Keratinocyte (primary cell): ENCODE data around the gene ZNF74. TPM values are rescaled to one million over a fixed set of nuclear protein-coding genes. Genes with fewer than 3 reads are reported as not detected.

Experiments used
- DNase-seq: peaks from one replicate; pipeline ENCODE4 v3.0.0-alpha.2; 2011; ENCODE audit warnings: low read depth, missing footprints, low spot score
- FAIRE-seq: peaks from 2 replicates; lab custom pipeline; 2011; peaks lifted over from hg19 to GRCh38; lab: Jason Lieb, UNC
- H2AFZ ChIP-seq: 2 replicates; pipeline ENCODE4 v1.6.0; 2012; ENCODE audit warnings: low read length, control low read depth, inconsistent platforms; ENCODE audit not compliant: control insufficient read depth
- H3K27ac ChIP-seq: 2 replicates; pipeline ENCODE4 v1.5.1; 2011; ENCODE audit warnings: low read length; ENCODE audit not compliant: control insufficient read depth, insufficient read depth
- H3K27me3 ChIP-seq: 3 replicates; pipeline ENCODE4 v1.6.0; 2011; ENCODE audit warnings: low read length; ENCODE audit not compliant: control insufficient read depth, insufficient read depth; ENCODE audit errors: extremely low read depth
- H3K36me3 ChIP-seq, 2 experiments: 2 replicates in 1 of 2; 3 replicates in 1 of 2; pipeline ENCODE4 v1.5.1; 2011; ENCODE audit warnings: low read length in 2 of 2, mild to moderate bottlenecking in 1 of 2; ENCODE audit not compliant: control insufficient read depth in 2 of 2, insufficient read depth in 2 of 2; ENCODE audit errors: extremely low read depth in 1 of 2
- H3K4me1 ChIP-seq: 3 replicates; pipeline ENCODE4 v1.5.1; 2011; ENCODE audit warnings: low read length; ENCODE audit not compliant: control insufficient read depth, insufficient read depth; ENCODE audit errors: extremely low read depth
- H3K4me2 ChIP-seq: 3 replicates; pipeline ENCODE4 v1.6.0; 2011; ENCODE audit warnings: low read depth, low read length; ENCODE audit not compliant: control insufficient read depth, insufficient read depth; ENCODE audit errors: extremely low read depth
- H3K4me3 ChIP-seq, 3 experiments: fragments of 200-600 bp in 1 of 3; sonication (generic) in 1 of 3; 2 replicates in 2 of 3; 3 replicates in 1 of 3; pipeline ENCODE4 v1.5.1; 2011 to 2016; ENCODE audit warnings: low read length in 3 of 3, mild to moderate bottlenecking in 3 of 3, control low read depth in 2 of 3, inconsistent platforms in 1 of 3, low read depth in 1 of 3, mixed read lengths in 1 of 3, mixed run types in 1 of 3, moderate library complexity in 1 of 3; ENCODE audit not compliant: control insufficient read depth in 2 of 3, insufficient read depth in 2 of 3; ENCODE audit errors: extremely low read depth in 1 of 3
- H3K79me2 ChIP-seq: 2 replicates; pipeline ENCODE4 v1.6.0; 2012; ENCODE audit warnings: low read length; ENCODE audit not compliant: control insufficient read depth, insufficient read depth
- H3K9ac ChIP-seq: 3 replicates; pipeline ENCODE4 v1.6.0; 2011; ENCODE audit warnings: low read length; ENCODE audit not compliant: control insufficient read depth, insufficient read depth; ENCODE audit errors: extremely low read depth
- H3K9me1 ChIP-seq: 3 replicates; pipeline ENCODE4 v1.6.0; 2011; ENCODE audit warnings: low read length; ENCODE audit not compliant: control insufficient read depth, insufficient read depth; ENCODE audit errors: extremely low read depth
- H3K9me3 ChIP-seq: 2 replicates; pipeline ENCODE4 v1.5.1; 2012; ENCODE audit warnings: low read depth, low read length; ENCODE audit not compliant: control insufficient read depth
- H4K20me1 ChIP-seq: 3 replicates; pipeline ENCODE4 v1.6.0; 2011; ENCODE audit warnings: low read length; ENCODE audit not compliant: control insufficient read depth, insufficient read depth; ENCODE audit errors: extremely low read depth
- EZH2 ChIP-seq: IDR thresholded peaks from one replicate; pipeline ENCODE4 v1.6.1; 2012; ENCODE audit warnings: inconsistent platforms, mild to moderate bottlenecking, low read length, moderate library complexity
- dilution Hi-C: fragments of 300-500 bp; cut with MboI; formaldehyde crosslinking; loops from one replicate; pipeline ENCODE4 v1.7.0; 2020; ENCODE audit warnings: low sequenced_read_pairs; ENCODE audit not compliant: extremely low pct_ligation_motif_present
- polyA plus RNA-seq, 5 experiments: library from polyadenylated mRNA; depleted of rRNA in 3 of 5; stranded (reverse) in 3 of 5; stranded (forward) in 1 of 5; unstranded in 1 of 5; fragments of >200 nt; gene quantifications; 1 replicate in 1 of 5; 2 replicates in 3 of 5; 3 replicates in 1 of 5; pipeline versions ENCODE4 v1.2.1 to v1.2.3, GENCODE V29; 2011 to 2012; ENCODE audit warnings: missing spikeins in 2 of 5, low read depth in 1 of 5, low replicate concordance in 1 of 5
- TF ChIP-seq, protein P1 (sequence below), 3 experiments: IDR thresholded peaks in 1 of 3; conservative IDR thresholded peaks in 1 of 3; optimal IDR thresholded peaks in 1 of 3; 2 replicates in 2 of 3; 3 replicates in 1 of 3; pipeline versions ENCODE3 to v1.5.1; 2011; ENCODE audit warnings: low read length in 3 of 3, mild to moderate bottlenecking in 3 of 3, moderate library complexity in 2 of 3, control low read depth in 1 of 3, inconsistent platforms in 1 of 3; ENCODE audit not compliant: insufficient read depth in 2 of 3; ENCODE audit errors: extremely low read depth in 1 of 3

Gene ZNF74
- polyA plus RNA-seq, 1 donor (not counting 4 experiments of a cell fraction or from before 2014, with no cell fraction given): 5.2 TPM

DNA sequence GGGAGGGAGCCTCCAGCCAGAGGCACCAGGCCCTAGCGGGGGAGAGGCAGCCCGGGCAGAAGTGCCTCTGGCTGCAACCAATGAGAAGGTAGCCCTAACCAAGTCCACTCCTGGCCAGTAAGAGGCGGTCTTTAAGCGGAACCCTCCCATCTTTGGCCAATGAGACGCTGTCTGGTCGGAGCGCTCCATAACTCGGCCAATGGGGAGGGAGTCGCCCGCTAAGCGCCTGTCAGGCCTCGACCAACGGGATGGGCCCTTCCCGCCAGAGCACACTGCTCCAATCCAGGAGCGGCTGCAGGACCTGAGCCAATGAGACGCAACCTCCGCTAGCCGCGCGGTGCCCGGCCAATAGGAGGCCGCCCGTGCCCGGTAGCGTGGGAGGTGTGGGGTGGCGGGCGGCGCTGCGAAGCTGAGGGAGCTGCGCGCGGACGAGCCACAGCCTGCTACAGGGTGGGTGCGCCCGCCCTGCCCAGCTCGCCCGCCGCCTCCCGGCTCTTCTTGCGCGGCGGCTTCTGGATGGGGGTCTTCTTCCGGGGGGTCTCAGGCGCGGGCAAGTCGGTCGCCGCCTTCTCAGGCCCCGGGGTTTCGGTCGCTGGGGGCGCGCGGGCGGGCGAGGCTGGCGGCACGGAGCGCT lies 31.1 kb downstream of the ZNF74 start:
- Histone ChIP-seq H3K9me3 (no peaks in the 10 kb centered on the region), H3K27ac (no peak overlapping the region), H3K4me2 (peak overlapping the region; percentile 73), H3K79me2 (no peaks in the 10 kb centered on the region), H3K9ac (no peak overlapping the region), H3K4me3 (peak overlapping the region in 2 of 3 experiments; percentile 23 to 46), H3K9me1 (no peaks in the 10 kb centered on the region), H4K20me1 (peaks cover under 1% of the 10 kb centered on the region), H3K4me1 (peaks cover 12% of the 10 kb centered on the region), H3K36me3 (no peaks in the 10 kb centered on the region), H3K27me3 (peaks cover 54% of the 10 kb centered on the region), H2AFZ (no peak overlapping the region)
- peak; percentile 21 for DNase-seq
- TF ChIP-seq EZH2: no peak
- TF ChIP-seq, protein P1, sequence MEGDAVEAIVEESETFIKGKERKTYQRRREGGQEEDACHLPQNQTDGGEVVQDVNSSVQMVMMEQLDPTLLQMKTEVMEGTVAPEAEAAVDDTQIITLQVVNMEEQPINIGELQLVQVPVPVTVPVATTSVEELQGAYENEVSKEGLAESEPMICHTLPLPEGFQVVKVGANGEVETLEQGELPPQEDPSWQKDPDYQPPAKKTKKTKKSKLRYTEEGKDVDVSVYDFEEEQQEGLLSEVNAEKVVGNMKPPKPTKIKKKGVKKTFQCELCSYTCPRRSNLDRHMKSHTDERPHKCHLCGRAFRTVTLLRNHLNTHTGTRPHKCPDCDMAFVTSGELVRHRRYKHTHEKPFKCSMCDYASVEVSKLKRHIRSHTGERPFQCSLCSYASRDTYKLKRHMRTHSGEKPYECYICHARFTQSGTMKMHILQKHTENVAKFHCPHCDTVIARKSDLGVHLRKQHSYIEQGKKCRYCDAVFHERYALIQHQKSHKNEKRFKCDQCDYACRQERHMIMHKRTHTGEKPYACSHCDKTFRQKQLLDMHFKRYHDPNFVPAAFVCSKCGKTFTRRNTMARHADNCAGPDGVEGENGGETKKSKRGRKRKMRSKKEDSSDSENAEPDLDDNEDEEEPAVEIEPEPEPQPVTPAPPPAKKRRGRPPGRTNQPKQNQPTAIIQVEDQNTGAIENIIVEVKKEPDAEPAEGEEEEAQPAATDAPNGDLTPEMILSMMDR (optimal IDR thresholded peaks at IDR 0.05 in 1 of 3, IDR thresholded peaks at IDR 0.05 in 1 of 3, conservative IDR thresholded peaks at IDR 0.05 in 1 of 3; ENCODE audit: extremely low read depth in 1 of 3, insufficient read depth in 2 of 3, low read length in 3 of 3): no peak
- no peak for FAIRE-seq
- dilution Hi-C loops: no loop called here

GRCh38 chr22:20425566-20426258 lies 31.8 kb downstream of the ZNF74 start:
- H2AFZ ChIP-seq: no peak overlapping the region
- peak overlapping the region; percentile 32 to 57 (median 46) for H3K4me3 ChIP-seq
- no peak overlapping the region for H3K9ac ChIP-seq
- H3K36me3 ChIP-seq: no peaks in the 10 kb centered on the region
- peaks cover 60% of the 10 kb centered on the region for H3K27me3 ChIP-seq
- H4K20me1 ChIP-seq: peaks cover 3% of the 10 kb centered on the region
- dilution Hi-C loops: no loop called here
- no peak overlapping the region for H3K27ac ChIP-seq
- FAIRE-seq (no peak), DNase-seq (no peak)
- no peaks in the 10 kb centered on the region for H3K79me2 ChIP-seq
- TF ChIP-seq, protein P1 (optimal IDR thresholded peaks at IDR 0.05 in 1 of 3, IDR thresholded peaks at IDR 0.05 in 1 of 3, conservative IDR thresholded peaks at IDR 0.05 in 1 of 3; ENCODE audit: extremely low read depth in 1 of 3, insufficient read depth in 2 of 3, low read length in 3 of 3): peak in 1 of 3 experiments; percentile 16
- TF ChIP-seq EZH2: no peak
- H3K4me1 ChIP-seq: peaks cover 18% of the 10 kb centered on the region
- H3K9me1 ChIP-seq: no peaks in the 10 kb centered on the region
- no peaks in the 10 kb centered on the region for H3K9me3 ChIP-seq
- peak overlapping the region; percentile 73 for H3K4me2 ChIP-seq
